ENCODE data around the gene SCYGR6.
"Not testable (repeated sequence)": the region's sequence is repeated elsewhere in the genome, so short reads cannot be mapped to it uniquely, and the experiment has no call there.

SCYGR6 gene, protein sequence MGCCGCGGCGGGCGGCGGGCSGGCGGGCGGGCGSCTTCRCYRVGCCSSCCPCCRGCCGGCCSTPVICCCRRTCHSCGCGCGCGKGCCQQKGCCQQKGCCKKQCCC

GRCh38 chr2:227724394-227725039 lies at the start of gene SCYGR6:
Gene SCYGR6 (minus strand): TSS chr2:227724757. CDS start chr2:227724757, 0 bp downstream.
- no peak for DNase-seq

GRCh38 chr2:227774011-227774624 lies 49.6 kb upstream of the SCYGR6 start:
- no peak for DNase-seq

GRCh38 chr2:227772932-227773331 lies 48.4 kb upstream of the SCYGR6 start:
- no peak for DNase-seq

GRCh38 chr2:227772197-227772661 lies 47.7 kb upstream of the SCYGR6 start:
- DNase-seq: no peak

DNA sequence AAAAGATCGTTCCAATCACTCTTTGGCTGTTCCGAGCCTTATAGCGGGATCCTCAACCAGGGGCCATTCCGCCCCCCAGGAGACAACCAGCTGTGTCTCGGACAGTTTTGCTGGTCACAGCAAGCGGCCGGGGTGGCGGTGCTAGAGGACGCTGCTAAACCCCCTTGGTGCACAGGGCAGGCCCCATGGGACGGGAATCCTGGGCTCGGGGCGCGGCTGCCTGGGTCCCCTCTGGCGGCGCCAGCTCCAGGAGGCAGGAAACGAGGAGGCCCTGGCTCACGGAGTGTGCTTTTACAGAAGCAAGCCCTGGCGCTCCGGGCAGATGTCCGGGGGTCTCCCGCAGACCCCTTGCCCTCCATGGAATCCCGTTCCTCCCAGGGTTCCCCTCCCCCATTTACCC lies 43.3 kb upstream of the SCYGR6 start:
- no peak for DNase-seq

DNA sequence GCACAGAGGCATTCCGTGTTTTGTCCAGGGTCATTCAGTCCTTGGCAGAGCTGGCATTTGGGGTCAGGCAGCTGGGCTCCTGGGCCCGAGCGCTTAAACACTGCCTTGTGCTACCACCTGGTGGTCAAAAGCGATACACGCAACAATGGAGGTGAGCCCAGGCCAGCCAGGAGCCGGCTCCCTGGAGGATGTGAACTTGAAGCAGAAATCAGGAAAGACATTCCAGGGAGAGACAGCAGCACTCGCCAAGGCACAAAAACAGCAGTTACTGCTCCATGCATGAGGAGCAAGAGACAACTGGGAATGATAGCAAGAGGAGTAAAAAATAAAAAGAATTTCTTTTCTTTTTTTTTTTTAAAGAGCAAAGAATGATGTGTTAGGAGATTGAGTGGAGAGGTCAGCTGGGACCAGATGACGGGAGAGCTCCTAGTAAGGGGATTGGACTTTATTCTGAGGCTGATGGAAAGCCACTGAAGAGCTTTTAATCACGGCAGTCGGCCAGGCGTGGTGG lies 41.9 kb upstream of the SCYGR6 start:
- DNase-seq: peak in 1 of 2 donors; percentile 6

DNA sequence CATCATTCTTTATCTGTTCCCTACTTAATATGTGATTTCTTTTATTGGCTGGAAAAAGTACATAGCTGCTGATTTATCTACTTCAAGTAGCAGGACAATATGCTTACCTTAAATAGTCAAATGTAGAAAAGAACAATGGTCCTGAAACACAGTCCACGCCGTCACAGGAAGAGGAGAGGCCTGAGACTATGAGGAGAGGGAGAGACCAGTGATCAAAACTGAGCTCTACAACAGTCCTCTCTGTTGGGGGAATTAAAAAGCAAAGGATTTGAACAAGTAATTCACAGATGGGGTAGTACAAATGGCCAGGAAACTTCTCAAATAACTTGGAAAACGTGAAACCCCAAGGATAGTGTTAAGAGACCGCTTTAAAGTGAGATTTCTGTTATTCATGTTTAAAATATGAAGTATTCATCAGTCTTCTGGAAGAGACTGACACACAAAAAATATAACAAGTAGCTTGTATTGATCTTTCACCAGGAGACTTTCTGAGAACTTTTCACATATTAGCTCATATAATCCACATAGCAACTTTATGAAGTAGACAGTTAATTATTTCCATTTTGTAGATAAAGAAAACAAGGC lies 41.3 kb upstream of the SCYGR6 start:
- DNase-seq: no peak

GRCh38 chr2:227761740-227762476 lies 37.4 kb upstream of the SCYGR6 start:
- DNase-seq: no peak

- no peak for DNase-seq
Measured at GRCh38 chr2:227759411-227760118, 35.0 kb upstream of the SCYGR6 start.

DNA sequence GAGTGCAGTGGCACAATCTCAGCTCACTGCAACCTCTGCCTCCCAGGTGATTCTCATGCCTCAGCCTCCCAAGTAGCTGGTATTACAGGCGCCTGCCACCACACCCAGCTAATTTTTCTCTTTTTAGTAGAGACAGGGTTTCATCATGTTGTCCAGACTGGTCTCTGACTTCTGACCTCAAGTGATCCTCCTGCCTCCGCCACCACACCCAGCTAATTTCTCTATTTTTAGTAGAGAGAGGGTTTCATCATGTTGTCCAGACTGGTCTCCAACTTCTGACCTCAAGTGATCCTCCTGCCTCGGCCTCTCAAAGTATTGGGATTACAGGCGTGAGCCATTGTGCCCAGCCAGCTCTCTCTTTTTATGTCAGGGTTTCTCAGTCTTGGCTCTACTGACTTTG lies 31.7 kb upstream of the SCYGR6 start:
- not testable (repeated sequence) for DNase-seq

DNA sequence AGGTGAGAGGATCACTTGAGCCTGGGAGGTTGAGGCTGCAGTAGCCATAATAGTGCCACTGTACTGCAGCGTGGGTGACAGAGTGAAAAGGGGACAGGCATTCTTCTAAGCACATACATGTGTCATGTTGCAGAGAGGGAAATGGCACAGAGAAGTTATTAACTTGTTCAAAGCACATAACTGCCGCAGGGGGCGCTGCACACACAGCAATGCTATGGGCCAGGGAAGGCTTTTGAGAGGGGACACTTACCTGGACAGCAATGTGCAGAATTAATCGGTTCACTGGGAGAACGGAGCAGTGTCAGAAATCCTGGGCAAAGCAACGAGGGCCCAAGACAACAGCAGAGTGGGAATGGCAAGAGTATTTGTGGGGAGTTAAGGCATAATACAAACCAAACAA lies 23.5 kb upstream of the SCYGR6 start:
- DNase-seq: no peak

DNA sequence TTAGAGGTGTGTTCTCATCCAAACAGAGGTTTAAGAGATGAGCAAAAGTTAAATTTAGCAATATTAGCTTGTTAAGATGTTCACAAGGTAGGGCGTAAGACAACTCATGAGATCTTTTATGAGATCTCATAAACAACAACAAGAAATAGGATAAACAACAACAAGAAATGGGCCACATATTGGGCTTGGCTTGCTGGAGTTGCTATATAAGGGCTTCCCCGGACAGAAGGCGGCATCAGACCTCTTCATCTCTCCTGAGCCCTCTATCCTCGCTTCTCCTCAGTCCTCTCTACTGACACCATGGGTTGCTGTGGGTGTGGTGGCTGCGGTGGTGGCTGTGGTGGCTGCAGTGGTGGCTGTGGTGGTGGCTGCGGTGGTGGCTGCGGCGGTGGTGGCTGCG lies 21.0 kb upstream of the SCYGR6 start, which contains the start of gene SCYGR8:
SCYGR8 (plus strand) TSS at position 301 of the 400 bp plus-strand sequence; CDS start at position 301, 0 bp downstream.
- no peak for DNase-seq

- not testable (repeated sequence) for DNase-seq
Measured at GRCh38 chr2:227740705-227741104, 16.1 kb upstream of the SCYGR6 start.

GRCh38 chr2:227739351-227739750 lies 14.8 kb upstream of the SCYGR6 start:
- no peak for DNase-seq

- no peak for DNase-seq
Measured at GRCh38 chr2:227728035-227728434, 3.5 kb upstream of the SCYGR6 start, which contains the start of gene SCYGR7. Gene SCYGR7 (plus strand): TSS chr2:227728335. CDS start chr2:227728335, 0 bp downstream.

- DNase-seq: not testable (repeated sequence)
Measured at GRCh38 chr2:227722821-227723220, 1.7 kb downstream of the SCYGR6 start.

GRCh38 chr2:227720680-227721079 lies 3.9 kb downstream of the SCYGR6 start:
- DNase-seq: no peak

- no peak for DNase-seq
Measured at GRCh38 chr2:227719641-227720040, 4.9 kb downstream of the SCYGR6 start.

- DNase-seq: no peak
Measured at GRCh38 chr2:227717687-227718567, 6.6 kb downstream of the SCYGR6 start, which contains the start of gene SLC19A3. Gene SLC19A3 (minus strand): TSS chr2:227718028. CDS start chr2:227702318, 15,710 bp downstream.

DNA sequence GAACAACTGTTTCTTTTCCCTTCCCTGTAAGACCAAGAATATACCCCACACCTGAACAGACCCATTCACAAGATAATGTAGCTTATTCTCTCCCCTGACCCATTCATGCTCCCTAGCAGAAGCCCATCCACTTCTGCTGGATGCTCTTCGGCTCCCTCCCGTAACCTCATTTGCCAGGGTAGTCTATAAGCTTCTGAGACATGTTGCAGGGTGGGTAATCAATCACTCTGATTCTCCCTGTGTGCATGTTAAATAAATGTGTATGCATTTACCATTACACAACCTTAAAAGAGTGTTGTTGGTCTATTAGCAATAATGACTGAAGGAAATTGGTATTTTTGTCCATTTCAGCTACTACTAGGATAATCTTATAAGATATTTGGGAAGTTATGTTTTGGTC lies 8.1 kb downstream of the SCYGR6 start:
- DNase-seq: no peak

GRCh38 chr2:227713291-227713690 lies 11.3 kb downstream of the SCYGR6 start:
- no peak for DNase-seq

Data from bone marrow (tissue), 2 donors.